H1 (cell line): ENCODE results near the gene OSBPL9.

Source experiments
- BACH1 ChIP-seq: IDR thresholded peaks from 2 replicates; pipeline ENCODE4 v1.6.1; 2012; ENCODE audit warnings: low read length, improper control_type of control experiment
- CREB1 ChIP-seq: IDR thresholded peaks from 2 replicates; pipeline ENCODE4 v1.6.1; 2012; ENCODE audit warnings: inconsistent platforms
- EP300 ChIP-seq, 2 experiments: IDR thresholded peaks; 1 replicate in 1 of 2; 2 replicates in 1 of 2; pipeline ENCODE4 v1.6.1; 2011 to 2012; ENCODE audit warnings: low read depth in 2 of 2, low read length in 2 of 2, mild to moderate bottlenecking in 2 of 2, borderline replicate concordance in 1 of 2, inconsistent platforms in 1 of 2, moderate library complexity in 1 of 2
- HDAC6 ChIP-seq: IDR thresholded peaks from one replicate; pipeline ENCODE4 v1.7.1; 2012; ENCODE audit warnings: low read depth, mild to moderate bottlenecking, inconsistent platforms, low read length, moderate library complexity
- MAFK ChIP-seq: IDR thresholded peaks from 2 replicates; pipeline ENCODE4 v1.6.1; 2012; ENCODE audit warnings: low read depth, mild to moderate bottlenecking, improper control_type of control experiment, low read length
- POLR2A ChIP-seq, 2 experiments: IDR thresholded peaks; 1 replicate in 1 of 2; 2 replicates in 1 of 2; pipeline ENCODE4 v1.6.1; 2011; ENCODE audit warnings: low read depth in 2 of 2, low read length in 2 of 2, mild to moderate bottlenecking in 2 of 2; ENCODE audit errors: control extremely low read depth in 1 of 2
- RAD21 ChIP-seq, 2 experiments: IDR thresholded peaks in 1 of 2; conservative IDR thresholded peaks in 1 of 2; 2 replicates each; pipeline ENCODE4 v1.6.1; 2011; ENCODE audit warnings: low read depth in 2 of 2, low read length in 2 of 2, improper control_type of control experiment in 1 of 2, inconsistent platforms in 1 of 2, mild to moderate bottlenecking in 1 of 2, moderate library complexity in 1 of 2
- RFX5 ChIP-seq: IDR thresholded peaks from 2 replicates; pipeline ENCODE4 v1.6.1; 2011; ENCODE audit warnings: low read depth, low read length, improper control_type of control experiment, borderline replicate concordance
- SP4 ChIP-seq: IDR thresholded peaks from 2 replicates; pipeline ENCODE4 v1.6.1; 2012; ENCODE audit warnings: low read length, inconsistent platforms
- TEAD4 ChIP-seq: IDR thresholded peaks from 2 replicates; pipeline ENCODE4 v1.6.1; 2012; ENCODE audit warnings: low read depth, low read length, inconsistent platforms, mixed read lengths
- TF ChIP-seq, protein P1 (sequence below), 3 experiments: IDR thresholded peaks; 1 replicate in 2 of 3; 2 replicates in 1 of 3; pipeline versions ENCODE4 v1.5.1 to v1.6.1; 2011; ENCODE audit warnings: low read length in 3 of 3, mild to moderate bottlenecking in 3 of 3, inconsistent platforms in 2 of 3, low read depth in 1 of 3, moderate library complexity in 1 of 3; ENCODE audit not compliant: insufficient read depth in 1 of 3; ENCODE audit errors: control extremely low read depth in 1 of 3
- TF ChIP-seq, protein P2 (sequence below): IDR thresholded peaks from 2 replicates; pipeline ENCODE4 v1.6.1; 2011; ENCODE audit warnings: low read length, improper control_type of control experiment

GRCh38 chr1:51576085-51576444 lies 40.8 kb upstream of the OSBPL9 start:
- TF ChIP-seq SP4 (no peak), POLR2A (IDR thresholded peaks at IDR 0.05; ENCODE audit: control extremely low read depth in 1 of 2, low read depth in 2 of 2, low read length in 2 of 2) (no peak), RFX5 (no peak), BACH1 (no peak), EP300 (IDR thresholded peaks at IDR 0.05; ENCODE audit: borderline replicate concordance in 1 of 2, low read depth in 2 of 2, low read length in 2 of 2) (no peak), CREB1 (no peak), MAFK (no peak), HDAC6 (no peak), RAD21 (IDR thresholded peaks at IDR 0.05 in 1 of 2, conservative IDR thresholded peaks at IDR 0.05 in 1 of 2; ENCODE audit: low read depth in 2 of 2, low read length in 2 of 2) (no peak), TEAD4 (no peak)
- TF ChIP-seq, protein P1, sequence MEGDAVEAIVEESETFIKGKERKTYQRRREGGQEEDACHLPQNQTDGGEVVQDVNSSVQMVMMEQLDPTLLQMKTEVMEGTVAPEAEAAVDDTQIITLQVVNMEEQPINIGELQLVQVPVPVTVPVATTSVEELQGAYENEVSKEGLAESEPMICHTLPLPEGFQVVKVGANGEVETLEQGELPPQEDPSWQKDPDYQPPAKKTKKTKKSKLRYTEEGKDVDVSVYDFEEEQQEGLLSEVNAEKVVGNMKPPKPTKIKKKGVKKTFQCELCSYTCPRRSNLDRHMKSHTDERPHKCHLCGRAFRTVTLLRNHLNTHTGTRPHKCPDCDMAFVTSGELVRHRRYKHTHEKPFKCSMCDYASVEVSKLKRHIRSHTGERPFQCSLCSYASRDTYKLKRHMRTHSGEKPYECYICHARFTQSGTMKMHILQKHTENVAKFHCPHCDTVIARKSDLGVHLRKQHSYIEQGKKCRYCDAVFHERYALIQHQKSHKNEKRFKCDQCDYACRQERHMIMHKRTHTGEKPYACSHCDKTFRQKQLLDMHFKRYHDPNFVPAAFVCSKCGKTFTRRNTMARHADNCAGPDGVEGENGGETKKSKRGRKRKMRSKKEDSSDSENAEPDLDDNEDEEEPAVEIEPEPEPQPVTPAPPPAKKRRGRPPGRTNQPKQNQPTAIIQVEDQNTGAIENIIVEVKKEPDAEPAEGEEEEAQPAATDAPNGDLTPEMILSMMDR (IDR thresholded peaks at IDR 0.05; ENCODE audit: control extremely low read depth in 1 of 3, insufficient read depth in 1 of 3, low read depth in 1 of 3, low read length in 3 of 3) = no peak
- TF ChIP-seq, protein P2, sequence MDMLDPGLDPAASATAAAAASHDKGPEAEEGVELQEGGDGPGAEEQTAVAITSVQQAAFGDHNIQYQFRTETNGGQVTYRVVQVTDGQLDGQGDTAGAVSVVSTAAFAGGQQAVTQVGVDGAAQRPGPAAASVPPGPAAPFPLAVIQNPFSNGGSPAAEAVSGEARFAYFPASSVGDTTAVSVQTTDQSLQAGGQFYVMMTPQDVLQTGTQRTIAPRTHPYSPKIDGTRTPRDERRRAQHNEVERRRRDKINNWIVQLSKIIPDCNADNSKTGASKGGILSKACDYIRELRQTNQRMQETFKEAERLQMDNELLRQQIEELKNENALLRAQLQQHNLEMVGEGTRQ = no peak
